ENCODE measurements around the gene RDH12.
"Not testable (repeated sequence)": the region's sequence is repeated elsewhere in the genome, so short reads cannot be mapped to it uniquely, and the experiment has no call there.

RDH12 gene

DNA sequence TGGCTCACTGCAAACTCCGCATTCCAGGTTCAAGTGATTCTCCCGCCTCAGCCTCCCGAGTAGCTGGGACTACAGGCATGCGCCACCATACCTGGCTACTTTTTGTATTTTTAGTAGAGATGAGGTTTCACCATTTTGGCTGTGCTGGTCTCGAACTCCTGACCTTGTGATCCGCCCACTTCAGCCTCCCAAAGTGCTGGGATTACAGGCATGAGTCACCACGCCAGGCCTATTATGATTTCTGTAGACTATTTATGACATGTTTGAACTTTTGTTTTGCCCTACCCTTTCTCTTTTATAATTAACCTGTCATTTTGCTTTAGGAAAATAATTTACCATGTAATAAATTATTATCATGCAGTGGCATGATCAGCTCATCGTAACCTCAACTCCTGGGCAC is at the start of gene RDH12:
TSS of gene RDH12 (plus strand) at position 395 of the 400 bp plus-strand sequence. CDS start 20,757 bp downstream, outside the sequence.
- not testable (repeated sequence) for H3K4me3 ChIP-seq (ENCODE audit: low read length); H3K79me2 ChIP-seq (ENCODE audit: low read length); H2AFZ ChIP-seq (ENCODE audit: low read depth, low read length); H3K9me3 ChIP-seq (ENCODE audit: insufficient read depth, low read length); H3K4me1 ChIP-seq (ENCODE audit: low read length); H3K4me2 ChIP-seq (ENCODE audit: low read length); H3K27ac ChIP-seq (ENCODE audit: low read length); H3K27me3 ChIP-seq (ENCODE audit: low read depth, low read length); H3K36me3 ChIP-seq (replicated peaks; ENCODE audit: low read depth, low read length); H3K9ac ChIP-seq (ENCODE audit: low read length); H4K20me1 ChIP-seq (ENCODE audit: insufficient read depth, low read length)

DNA sequence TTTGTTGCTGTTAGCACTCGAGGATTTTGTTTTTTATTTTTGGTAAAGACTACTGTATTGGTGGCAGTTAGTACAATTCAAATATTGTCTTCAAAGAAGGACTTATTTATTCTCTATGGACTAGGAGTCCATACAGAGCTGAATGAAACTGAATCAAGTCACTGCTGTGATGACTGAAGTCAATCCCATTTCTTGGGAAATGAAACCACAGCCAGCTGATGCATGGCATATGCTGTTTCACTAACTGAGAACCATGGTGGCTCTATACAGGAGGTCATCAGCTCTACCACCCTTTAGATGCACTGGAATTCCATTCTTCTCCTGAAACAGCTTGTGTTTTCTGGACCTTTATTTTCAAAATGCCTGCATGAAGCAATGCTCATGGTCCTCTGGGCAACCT is 49.5 kb upstream of the RDH12 start:
- no peak overlapping the region for H3K4me3 ChIP-seq (ENCODE audit: low read length)
- H3K27ac ChIP-seq (ENCODE audit: low read length) = no peak overlapping the region
- no peaks in the 10 kb centered on the region for H3K27me3 ChIP-seq (ENCODE audit: low read depth, low read length)
- no peak overlapping the region for H2AFZ ChIP-seq (ENCODE audit: low read depth, low read length)
- H4K20me1 ChIP-seq (ENCODE audit: insufficient read depth, low read length) = no peaks in the 10 kb centered on the region
- no peak overlapping the region for H3K9ac ChIP-seq (ENCODE audit: low read length)
- H3K4me1 ChIP-seq (ENCODE audit: low read length) = peaks cover 16% of the 10 kb centered on the region
- no peaks in the 10 kb centered on the region for H3K79me2 ChIP-seq (ENCODE audit: low read length)
- TF ChIP-seq, protein P1, sequence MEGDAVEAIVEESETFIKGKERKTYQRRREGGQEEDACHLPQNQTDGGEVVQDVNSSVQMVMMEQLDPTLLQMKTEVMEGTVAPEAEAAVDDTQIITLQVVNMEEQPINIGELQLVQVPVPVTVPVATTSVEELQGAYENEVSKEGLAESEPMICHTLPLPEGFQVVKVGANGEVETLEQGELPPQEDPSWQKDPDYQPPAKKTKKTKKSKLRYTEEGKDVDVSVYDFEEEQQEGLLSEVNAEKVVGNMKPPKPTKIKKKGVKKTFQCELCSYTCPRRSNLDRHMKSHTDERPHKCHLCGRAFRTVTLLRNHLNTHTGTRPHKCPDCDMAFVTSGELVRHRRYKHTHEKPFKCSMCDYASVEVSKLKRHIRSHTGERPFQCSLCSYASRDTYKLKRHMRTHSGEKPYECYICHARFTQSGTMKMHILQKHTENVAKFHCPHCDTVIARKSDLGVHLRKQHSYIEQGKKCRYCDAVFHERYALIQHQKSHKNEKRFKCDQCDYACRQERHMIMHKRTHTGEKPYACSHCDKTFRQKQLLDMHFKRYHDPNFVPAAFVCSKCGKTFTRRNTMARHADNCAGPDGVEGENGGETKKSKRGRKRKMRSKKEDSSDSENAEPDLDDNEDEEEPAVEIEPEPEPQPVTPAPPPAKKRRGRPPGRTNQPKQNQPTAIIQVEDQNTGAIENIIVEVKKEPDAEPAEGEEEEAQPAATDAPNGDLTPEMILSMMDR (IDR thresholded peaks at IDR 0.05; ENCODE audit: low read depth, low read length) = no peak
- no peak for TF ChIP-seq EZH2phosphoT487 (IDR thresholded peaks at IDR 0.05; ENCODE audit: low read depth)
- H3K4me2 ChIP-seq (ENCODE audit: low read length) = peak overlapping the region; percentile 9; the same call in 1 of the 2 replicates
- H3K9me3 ChIP-seq (ENCODE audit: insufficient read depth, low read length) = no peaks in the 10 kb centered on the region
- H3K36me3 ChIP-seq (replicated peaks; ENCODE audit: low read depth, low read length) = peaks cover 40% of the 10 kb centered on the region

- Histone ChIP-seq H3K27me3 (ENCODE audit: low read depth, low read length) (no peaks in the 10 kb centered on the region), H3K9me3 (ENCODE audit: insufficient read depth, low read length) (no peaks in the 10 kb centered on the region), H3K4me1 (ENCODE audit: low read length) (peaks cover 16% of the 10 kb centered on the region), H2AFZ (ENCODE audit: low read depth, low read length) (no peak overlapping the region), H3K4me2 (ENCODE audit: low read length) (no peak overlapping the region), H3K79me2 (ENCODE audit: low read length) (no peaks in the 10 kb centered on the region), H3K27ac (ENCODE audit: low read length) (no peak overlapping the region), H3K4me3 (ENCODE audit: low read length) (no peak overlapping the region), H3K36me3 (replicated peaks; ENCODE audit: low read depth, low read length) (peaks cover 42% of the 10 kb centered on the region), H3K9ac (ENCODE audit: low read length) (no peak overlapping the region), H4K20me1 (ENCODE audit: insufficient read depth, low read length) (no peaks in the 10 kb centered on the region)
- TF ChIP-seq EZH2phosphoT487 (IDR thresholded peaks at IDR 0.05; ENCODE audit: low read depth) = no peak
- TF ChIP-seq, protein P1 (IDR thresholded peaks at IDR 0.05; ENCODE audit: low read depth, low read length) = no peak
Observed at GRCh38 chr14:67653651-67654280, 47.9 kb upstream of the RDH12 start.

- Histone ChIP-seq H3K4me2 (ENCODE audit: low read length) (no peak overlapping the region), H3K27ac (ENCODE audit: low read length) (no peak overlapping the region), H3K36me3 (replicated peaks; ENCODE audit: low read depth, low read length) (peaks cover 5% of the 10 kb centered on the region), H3K4me1 (ENCODE audit: low read length) (peaks cover 8% of the 10 kb centered on the region), H3K4me3 (ENCODE audit: low read length) (no peak overlapping the region), H3K27me3 (ENCODE audit: low read depth, low read length) (no peaks in the 10 kb centered on the region), H2AFZ (ENCODE audit: low read depth, low read length) (no peak overlapping the region), H3K9me3 (ENCODE audit: insufficient read depth, low read length) (no peaks in the 10 kb centered on the region), H3K79me2 (ENCODE audit: low read length) (peaks cover 18% of the 10 kb centered on the region), H3K9ac (ENCODE audit: low read length) (no peak overlapping the region), H4K20me1 (ENCODE audit: insufficient read depth, low read length) (peaks cover 11% of the 10 kb centered on the region; the same call in 1 of the 2 replicates)
- TF ChIP-seq, protein P1 (IDR thresholded peaks at IDR 0.05; ENCODE audit: low read depth, low read length) = no peak
Observed at GRCh38 chr14:67663633-67664032, 38.1 kb upstream of the RDH12 start.

Measured in OCI-LY3 (cell line).